Endothelial cell of umbilical vein (primary cell): ENCODE results near the gene MELTF. TPM values are rescaled to one million over a fixed set of nuclear protein-coding genes. Genes with fewer than 3 reads are reported as not detected.

ENCODE experiments used
- BruUV-seq: library from RNA; stranded (reverse); fragments of 400-500 nt; replicated peaks from 2 replicates; lab custom pipeline; 2021; lab: Mats Ljungman, UMichigan
- CTCF ChIA-PET: fragments of 300-600, 350-600 bp; sonication (Branson Sonifier 250); formaldehyde crosslinking; loops from one replicate; lab custom pipeline; 2021; ENCODE audit warnings: antibody characterized with exemption, inconsistent platforms; lab: Charles Lee
- POLR2A ChIA-PET: fragments of 300-600, 350-600 bp; sonication (Branson Sonifier 250); formaldehyde crosslinking; loops from one replicate; lab custom pipeline; 2021; ENCODE audit warnings: antibody characterized with exemption, inconsistent platforms; lab: Charles Lee
- DNase-seq: peaks from one replicate; pipeline ENCODE4 v3.0.0-alpha.2; 2011; ENCODE audit warnings: low read depth, low spot score
- FAIRE-seq: peaks from 2 replicates; lab custom pipeline; 2011; peaks lifted over from hg19 to GRCh38; lab: Jason Lieb, UNC
- H2AFZ ChIP-seq: 2 replicates; pipeline ENCODE4 v1.6.0; 2012; ENCODE audit warnings: low read depth, low read length, control low read depth, inconsistent platforms
- H3K27ac ChIP-seq: 2 replicates; pipeline ENCODE4 v1.5.1; 2011; ENCODE audit warnings: low read depth, mild to moderate bottlenecking, control low read depth, low read length, moderate library complexity; ENCODE audit not compliant: insufficient read depth
- H3K27me3 ChIP-seq, 2 experiments: 2 replicates each; pipeline versions ENCODE4 v1.6.0 to v1.6.1; 2011; ENCODE audit warnings: low read length in 2 of 2, mixed read lengths in 1 of 2; ENCODE audit not compliant: control insufficient read depth in 2 of 2, insufficient read depth in 2 of 2
- H3K36me3 ChIP-seq, 2 experiments: 2 replicates in 1 of 2; 3 replicates in 1 of 2; pipeline ENCODE4 v1.5.1; 2011; ENCODE audit warnings: low read length in 2 of 2, mild to moderate bottlenecking in 1 of 2, moderate library complexity in 1 of 2; ENCODE audit not compliant: control insufficient read depth in 2 of 2, insufficient read depth in 2 of 2; ENCODE audit errors: extremely low read depth in 1 of 2
- H3K4me1 ChIP-seq: 3 replicates; pipeline ENCODE4 v1.5.1; 2011; ENCODE audit warnings: mild to moderate bottlenecking, low read length; ENCODE audit not compliant: control insufficient read depth, insufficient read depth; ENCODE audit errors: extremely low read depth
- H3K4me2 ChIP-seq: 2 replicates; pipeline ENCODE4 v1.6.1; 2011; ENCODE audit warnings: low read length, control low read depth, mixed read lengths; ENCODE audit not compliant: insufficient read depth
- H3K4me3 ChIP-seq, 3 experiments: fragments of 200-600 bp in 1 of 3; sonication (generic), shearing (Covaris generic) in 1 of 3; replicated peaks in 1 of 3; 2 replicates each; pipeline ENCODE4 v1.5.1; 2011 to 2016; ENCODE audit warnings: control low read depth in 3 of 3, low read length in 3 of 3, mild to moderate bottlenecking in 2 of 3, inconsistent platforms in 1 of 3, low read depth in 1 of 3, moderate library complexity in 1 of 3; ENCODE audit not compliant: insufficient read depth in 1 of 3
- H3K79me2 ChIP-seq: 2 replicates; pipeline ENCODE4 v1.6.0; 2012; ENCODE audit warnings: low read length, inconsistent platforms; ENCODE audit not compliant: control insufficient read depth, insufficient read depth
- H3K9ac ChIP-seq: replicated peaks from 2 replicates; pipeline ENCODE3; 2011; ENCODE audit warnings: low read length, control low read depth; ENCODE audit not compliant: insufficient read depth; ENCODE audit errors: extremely low read depth
- H3K9me1 ChIP-seq: replicated peaks from 3 replicates; pipeline ENCODE4 v1.6.0; 2011; ENCODE audit warnings: mild to moderate bottlenecking, low read length; ENCODE audit not compliant: control insufficient read depth, insufficient read depth; ENCODE audit errors: extremely low read depth
- H3K9me3 ChIP-seq: replicated peaks from 2 replicates; pipeline ENCODE4 v1.5.1; 2012; ENCODE audit warnings: low read length, inconsistent platforms; ENCODE audit not compliant: control insufficient read depth, insufficient read depth
- H4K20me1 ChIP-seq: replicated peaks from 2 replicates; pipeline ENCODE3; 2011; ENCODE audit warnings: mild to moderate bottlenecking, low read length; ENCODE audit not compliant: control insufficient read depth, insufficient read depth; ENCODE audit errors: extremely low read depth
- EZH2 ChIP-seq: IDR thresholded peaks from 2 replicates; pipeline ENCODE4 v1.6.1; 2012; ENCODE audit warnings: borderline replicate concordance, low read depth, mild to moderate bottlenecking, moderate library complexity, low read length, inconsistent platforms; ENCODE audit not compliant: severe bottlenecking
- FOS ChIP-seq: IDR thresholded peaks from 2 replicates; pipeline ENCODE4 v1.6.1; 2011; ENCODE audit warnings: mild to moderate bottlenecking, low read length, moderate library complexity, borderline replicate concordance; ENCODE audit not compliant: insufficient read depth
- GATA2 ChIP-seq: IDR thresholded peaks from 2 replicates; pipeline ENCODE4 v1.7.0; 2011; ENCODE audit warnings: low read depth, mild to moderate bottlenecking, moderate library complexity, mixed read lengths, low read length; ENCODE audit not compliant: insufficient read length, insufficient read depth
- JUN ChIP-seq: IDR thresholded peaks from 2 replicates; pipeline ENCODE4 v1.6.1; 2011; ENCODE audit warnings: borderline replicate concordance, low read depth; ENCODE audit not compliant: insufficient read length, insufficient read depth
- MYC ChIP-seq: IDR thresholded peaks from one replicate; pipeline ENCODE4 v1.6.1; 2011; ENCODE audit warnings: mild to moderate bottlenecking, low read depth, low read length
- POLR2A ChIP-seq: IDR thresholded peaks from 2 replicates; pipeline ENCODE4 v1.6.1; 2012; ENCODE audit warnings: low read depth, mild to moderate bottlenecking, control low read depth, low read length
- POLR2AphosphoS5 ChIP-seq: IDR thresholded peaks from 2 replicates; pipeline ENCODE4 v1.6.1; 2012; ENCODE audit warnings: low read depth, mild to moderate bottlenecking, control low read depth, low read length, moderate library complexity; ENCODE audit not compliant: insufficient read depth
- dilution Hi-C: fragments of 300-500 bp; cut with MboI; formaldehyde crosslinking; loops from one replicate; pipeline ENCODE4 v1.15.0; 2019; ENCODE audit warnings: low sequenced_read_pairs; ENCODE audit not compliant: extremely low pct_ligation_motif_present
- intact Hi-C: fragments of 100-400 bp; cut with micrococcal nuclease; formaldehyde crosslinking; loops from one replicate; pipeline ENCODE4 v1.10.0; 2022
- polyA plus RNA-seq, 4 experiments: library from polyadenylated mRNA; depleted of rRNA in 3 of 4; stranded (reverse) in 3 of 4; unstranded in 1 of 4; fragments of >200 nt; gene quantifications; 2 replicates each; pipeline versions ENCODE4 v1.2.1 to v1.2.3, GENCODE V29; 2011 to 2012; ENCODE audit warnings: missing spikeins in 1 of 4
- total RNA-seq: library from RNA; stranded (reverse); gene quantifications from 2 replicates; pipeline ENCODE4 v1.2.3, GENCODE V29; 2021
- TF ChIP-seq, protein P1 (sequence below), 2 donors: IDR thresholded peaks; 1 replicate in 1 of 2; 2 replicates in 1 of 2; pipeline ENCODE4 v1.5.1; 2011; ENCODE audit warnings: low read length in 2 of 2, mild to moderate bottlenecking in 2 of 2, moderate library complexity in 2 of 2, control low read depth in 1 of 2, inconsistent platforms in 1 of 2, low read depth in 1 of 2; ENCODE audit not compliant: insufficient read depth in 1 of 2; ENCODE audit errors: extremely low read depth in 1 of 2
- TF ChIP-seq, protein P2 (sequence below): IDR thresholded peaks from 2 replicates; pipeline ENCODE4 v1.6.1; 2011; ENCODE audit not compliant: insufficient read depth, insufficient read length

The MELTF gene
- total and polyA plus RNA-seq, 2 donors (not counting 3 experiments of a cell fraction or from before 2014, with no cell fraction given): 0.59 to 2.3 TPM

DNA sequence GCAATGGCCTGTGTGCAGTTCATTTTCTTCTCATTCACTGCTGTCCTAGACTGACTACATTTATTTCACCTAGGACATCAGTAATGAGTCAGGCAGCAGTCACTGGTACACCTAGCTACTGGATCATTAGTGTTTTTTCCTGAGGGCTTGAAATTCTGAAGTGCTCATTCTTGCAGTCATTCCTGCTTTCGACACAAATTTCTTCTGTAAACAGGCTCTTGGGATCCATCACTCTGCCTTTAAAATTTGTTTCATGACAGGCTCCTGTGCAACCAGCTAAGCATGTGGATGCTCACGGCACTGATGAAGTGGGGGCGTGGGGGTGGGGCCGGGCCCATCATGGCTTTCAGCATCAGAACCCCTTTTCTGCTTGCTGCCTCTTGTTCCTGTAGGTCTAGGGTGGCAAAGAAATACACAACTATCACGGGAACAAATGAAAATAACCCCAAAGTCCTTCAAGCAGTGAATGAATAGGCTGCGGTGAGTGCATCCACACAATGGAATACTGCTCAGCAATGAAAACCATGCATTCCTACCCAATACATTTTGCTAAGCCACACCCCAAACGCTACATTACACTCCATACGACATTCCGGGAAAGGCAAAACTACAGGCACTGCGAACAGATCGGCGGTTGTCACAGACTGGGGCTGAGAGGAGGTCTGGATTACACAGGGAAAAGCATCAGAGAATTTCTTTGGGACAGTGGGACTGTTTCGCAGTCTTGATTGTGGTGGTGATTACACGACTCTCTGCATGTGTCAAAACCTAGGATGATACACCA lies 9.3 kb upstream of the MELTF start:
- H2AFZ ChIP-seq: no peak overlapping the region
- DNase-seq: no peak
- ChIA-PET CTCF (no interaction called here), POLR2A (no interaction called here)
- H3K79me2 ChIP-seq: no peaks in the 10 kb centered on the region
- no peak for FAIRE-seq
- no peaks in the 10 kb centered on the region for H3K4me1 ChIP-seq
- no peak overlapping the region for H3K27ac ChIP-seq
- H3K4me3 ChIP-seq: no peak overlapping the region
- no peaks in the 10 kb centered on the region for H3K36me3 ChIP-seq
- BruUV-seq: no TSS peak
- intact Hi-C loops: no loop called here
- H4K20me1 ChIP-seq: no peaks in the 10 kb centered on the region
- dilution Hi-C loops: no loop called here
- H3K9me1 ChIP-seq: no peaks in the 10 kb centered on the region
- no peak overlapping the region for H3K4me2 ChIP-seq
- no peaks in the 10 kb centered on the region for H3K9me3 ChIP-seq
- TF ChIP-seq MYC: no peak
- no peak for TF ChIP-seq FOS
- TF ChIP-seq, protein P1, sequence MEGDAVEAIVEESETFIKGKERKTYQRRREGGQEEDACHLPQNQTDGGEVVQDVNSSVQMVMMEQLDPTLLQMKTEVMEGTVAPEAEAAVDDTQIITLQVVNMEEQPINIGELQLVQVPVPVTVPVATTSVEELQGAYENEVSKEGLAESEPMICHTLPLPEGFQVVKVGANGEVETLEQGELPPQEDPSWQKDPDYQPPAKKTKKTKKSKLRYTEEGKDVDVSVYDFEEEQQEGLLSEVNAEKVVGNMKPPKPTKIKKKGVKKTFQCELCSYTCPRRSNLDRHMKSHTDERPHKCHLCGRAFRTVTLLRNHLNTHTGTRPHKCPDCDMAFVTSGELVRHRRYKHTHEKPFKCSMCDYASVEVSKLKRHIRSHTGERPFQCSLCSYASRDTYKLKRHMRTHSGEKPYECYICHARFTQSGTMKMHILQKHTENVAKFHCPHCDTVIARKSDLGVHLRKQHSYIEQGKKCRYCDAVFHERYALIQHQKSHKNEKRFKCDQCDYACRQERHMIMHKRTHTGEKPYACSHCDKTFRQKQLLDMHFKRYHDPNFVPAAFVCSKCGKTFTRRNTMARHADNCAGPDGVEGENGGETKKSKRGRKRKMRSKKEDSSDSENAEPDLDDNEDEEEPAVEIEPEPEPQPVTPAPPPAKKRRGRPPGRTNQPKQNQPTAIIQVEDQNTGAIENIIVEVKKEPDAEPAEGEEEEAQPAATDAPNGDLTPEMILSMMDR (IDR thresholded peaks at IDR 0.05; ENCODE audit: extremely low read depth in 1 of 2, insufficient read depth in 1 of 2, low read depth in 1 of 2, low read length in 2 of 2): no peak
- TF ChIP-seq, protein P2, sequence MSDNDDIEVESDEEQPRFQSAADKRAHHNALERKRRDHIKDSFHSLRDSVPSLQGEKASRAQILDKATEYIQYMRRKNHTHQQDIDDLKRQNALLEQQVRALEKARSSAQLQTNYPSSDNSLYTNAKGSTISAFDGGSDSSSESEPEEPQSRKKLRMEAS: no peak
- no peak for TF ChIP-seq EZH2
- no peak for TF ChIP-seq POLR2AphosphoS5
- no peak for TF ChIP-seq POLR2A
- no peak for TF ChIP-seq GATA2
- TF ChIP-seq JUN: no peak
- H3K27me3 ChIP-seq: peaks cover 0 to 3% of the 10 kb centered on the region in 2 experiments
- H3K9ac ChIP-seq: no peak overlapping the region
